AG04449 (cell line): ENCODE results near the gene SNX27.

Experiments
- CTCF ChIA-PET: fragments of 350-600 bp; formaldehyde crosslinking; extraction: SDS; loops from one replicate; lab custom pipeline; 2021; ENCODE audit warnings: antibody characterized with exemption; lab: Yijun Ruan, JAX
- POLR2A ChIA-PET: fragments of 400-600, 350-600 bp; formaldehyde crosslinking; extraction: SDS; loops from one replicate; lab custom pipeline; 2020; ENCODE audit warnings: antibody characterized with exemption, inconsistent platforms; lab: Yijun Ruan, JAX
- DNase-seq: peaks from one replicate; pipeline ENCODE4 v3.0.0-alpha.2; 2010; ENCODE audit warnings: low read depth, low spot score
- H3K4me3 ChIP-seq: 2 replicates; pipeline ENCODE4 v1.5.1; 2011; ENCODE audit warnings: low read depth, mild to moderate bottlenecking, control low read depth, low read length
- TF ChIP-seq, protein P1 (sequence below): IDR thresholded peaks from one replicate; pipeline ENCODE4 v1.5.1; 2011; ENCODE audit warnings: mild to moderate bottlenecking, moderate library complexity, low read length, control low read depth, inconsistent platforms; ENCODE audit not compliant: insufficient read depth; ENCODE audit errors: missing control alignments

Gene SNX27

DNA sequence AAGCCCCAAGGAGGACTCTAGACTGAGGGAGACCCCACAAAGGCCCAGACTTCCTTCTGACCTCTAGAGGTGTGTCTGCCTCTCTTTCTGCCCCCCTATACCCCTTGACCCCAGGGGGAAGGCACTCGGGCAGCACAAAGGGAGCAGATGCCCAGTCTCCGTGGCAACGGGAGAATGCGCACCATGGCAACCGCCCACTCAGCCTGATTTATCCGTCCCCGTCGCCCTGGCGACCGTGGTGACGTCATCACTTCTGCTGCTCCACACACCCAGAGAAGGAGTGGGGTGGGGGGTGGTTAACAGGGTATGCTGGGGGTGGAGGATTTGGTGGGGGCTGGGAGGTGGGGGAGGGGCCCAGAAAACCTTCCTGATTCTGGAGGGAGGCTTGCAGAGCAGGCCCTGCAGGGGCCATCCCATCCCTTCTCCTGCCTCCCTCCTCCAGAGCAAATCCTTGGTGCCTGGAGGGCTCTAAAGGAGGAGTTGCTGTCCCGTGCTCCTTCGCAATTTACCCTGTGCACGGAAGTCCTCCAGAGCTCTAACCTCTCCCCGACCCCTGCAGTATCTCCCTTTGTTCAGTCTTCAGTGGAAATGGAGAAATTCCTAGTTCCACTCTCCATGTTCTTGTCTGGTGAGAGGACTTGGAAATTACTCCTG is 98.5 kb downstream of the SNX27 start:
- DNase-seq, result no peak
- no peak overlapping the region for H3K4me3 ChIP-seq
- ChIA-PET POLR2A (no interaction called here), CTCF (no interaction called here)
- TF ChIP-seq, protein P1, sequence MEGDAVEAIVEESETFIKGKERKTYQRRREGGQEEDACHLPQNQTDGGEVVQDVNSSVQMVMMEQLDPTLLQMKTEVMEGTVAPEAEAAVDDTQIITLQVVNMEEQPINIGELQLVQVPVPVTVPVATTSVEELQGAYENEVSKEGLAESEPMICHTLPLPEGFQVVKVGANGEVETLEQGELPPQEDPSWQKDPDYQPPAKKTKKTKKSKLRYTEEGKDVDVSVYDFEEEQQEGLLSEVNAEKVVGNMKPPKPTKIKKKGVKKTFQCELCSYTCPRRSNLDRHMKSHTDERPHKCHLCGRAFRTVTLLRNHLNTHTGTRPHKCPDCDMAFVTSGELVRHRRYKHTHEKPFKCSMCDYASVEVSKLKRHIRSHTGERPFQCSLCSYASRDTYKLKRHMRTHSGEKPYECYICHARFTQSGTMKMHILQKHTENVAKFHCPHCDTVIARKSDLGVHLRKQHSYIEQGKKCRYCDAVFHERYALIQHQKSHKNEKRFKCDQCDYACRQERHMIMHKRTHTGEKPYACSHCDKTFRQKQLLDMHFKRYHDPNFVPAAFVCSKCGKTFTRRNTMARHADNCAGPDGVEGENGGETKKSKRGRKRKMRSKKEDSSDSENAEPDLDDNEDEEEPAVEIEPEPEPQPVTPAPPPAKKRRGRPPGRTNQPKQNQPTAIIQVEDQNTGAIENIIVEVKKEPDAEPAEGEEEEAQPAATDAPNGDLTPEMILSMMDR, result no peak

DNA sequence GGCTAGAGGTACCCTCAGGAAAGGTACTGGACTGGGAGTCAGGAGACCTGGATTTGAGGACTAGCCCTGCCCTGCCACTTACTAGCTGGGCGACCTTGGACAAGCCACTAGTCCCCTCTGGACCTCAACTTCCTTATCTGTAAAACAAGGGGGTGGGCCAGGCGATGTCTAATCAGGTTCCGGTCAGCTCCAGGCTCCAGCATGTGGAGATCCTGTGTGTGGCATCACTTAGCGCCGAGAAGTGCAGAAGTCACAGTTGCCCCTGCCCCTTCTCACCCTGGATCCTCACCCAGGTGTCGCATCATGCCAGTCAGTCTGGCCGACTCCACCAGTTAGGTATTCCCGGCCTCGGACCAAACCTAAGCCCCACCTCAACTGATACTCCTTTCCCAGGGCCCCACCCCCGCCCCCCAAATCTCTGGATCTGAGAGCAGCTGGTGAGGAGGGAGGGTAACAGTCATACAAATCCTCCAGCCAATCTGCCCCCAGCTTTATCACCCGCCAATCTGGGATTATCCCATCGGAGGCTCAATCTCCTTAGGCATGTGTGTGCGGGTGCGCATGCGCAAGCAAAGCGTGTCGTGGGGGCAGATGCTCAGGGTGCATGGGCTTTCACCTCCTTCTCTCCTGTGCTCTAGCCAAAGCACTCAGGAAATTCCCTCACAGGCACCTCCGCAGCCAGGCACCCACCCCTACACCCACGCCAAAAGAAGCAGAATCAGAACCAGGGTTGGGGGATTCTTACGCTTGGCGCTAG is 99.4 kb downstream of the SNX27 start:
- no peak for DNase-seq
- POLR2A ChIA-PET, result no interaction called here
- no peak overlapping the region for H3K4me3 ChIP-seq
- CTCF ChIA-PET, result interaction anchor here (1.2 kb wide), 1 partner anchor 18 kb away, joined by 4 read pairs; no protein-coding TSS in a partner anchor
- TF ChIP-seq, protein P1, result no peak

DNA sequence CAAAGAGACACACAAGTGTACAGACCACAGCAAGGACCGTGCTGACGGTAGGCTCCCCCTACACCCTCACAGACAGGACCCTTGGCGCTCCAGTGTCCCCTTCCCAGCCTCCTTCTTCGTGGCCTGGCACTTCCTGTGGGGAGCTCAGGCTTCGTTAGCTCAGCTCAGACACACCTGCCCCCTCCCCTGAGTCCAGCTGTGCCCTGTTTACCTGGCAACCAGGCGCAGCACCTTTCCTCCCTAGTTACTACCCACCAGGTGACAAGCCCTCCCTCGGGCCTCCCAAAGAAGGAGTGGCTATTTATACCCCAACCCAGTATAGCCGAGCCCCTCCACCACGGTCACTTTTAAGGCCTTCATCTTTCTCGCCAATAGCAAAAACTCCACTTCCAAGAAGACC is 100.1 kb downstream of the SNX27 start:
- TF ChIP-seq, protein P1, result no peak
- H3K4me3 ChIP-seq, result no peak overlapping the region
- ChIA-PET CTCF (interaction anchor here (0.9 to 1.2 kb wide), 2 partner anchors 16 to 19 kb away, joined by 3 to 4 read pairs; no protein-coding TSS in a partner anchor), POLR2A (no interaction called here)
- DNase-seq, result no peak

DNA sequence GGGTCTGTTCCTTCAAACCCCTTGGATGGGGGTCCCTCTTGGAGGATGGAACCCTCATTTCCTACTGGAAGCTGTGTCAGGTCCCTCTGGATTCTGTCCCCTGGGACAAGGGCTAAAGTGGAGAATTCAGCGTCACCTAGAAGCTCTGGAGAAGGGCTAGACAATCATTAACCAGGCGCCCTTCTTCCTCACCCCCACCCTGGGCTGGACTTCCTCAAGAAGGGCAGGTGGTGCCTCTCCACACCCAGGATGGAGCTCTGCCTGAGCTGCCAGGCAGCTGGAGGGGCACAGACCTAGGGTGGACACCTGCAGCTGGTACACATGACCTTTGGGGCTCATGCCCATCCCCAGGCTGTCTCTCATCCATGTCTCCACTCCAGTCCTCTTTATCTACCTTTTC is 101.2 kb downstream of the SNX27 start:
- ChIA-PET CTCF (interaction anchor here (0.8 to 1.6 kb wide), 3 partner anchors 9 to 22 kb away, joined by 3 to 5 read pairs (median 4); no protein-coding TSS in a partner anchor), POLR2A (no interaction called here)

DNA sequence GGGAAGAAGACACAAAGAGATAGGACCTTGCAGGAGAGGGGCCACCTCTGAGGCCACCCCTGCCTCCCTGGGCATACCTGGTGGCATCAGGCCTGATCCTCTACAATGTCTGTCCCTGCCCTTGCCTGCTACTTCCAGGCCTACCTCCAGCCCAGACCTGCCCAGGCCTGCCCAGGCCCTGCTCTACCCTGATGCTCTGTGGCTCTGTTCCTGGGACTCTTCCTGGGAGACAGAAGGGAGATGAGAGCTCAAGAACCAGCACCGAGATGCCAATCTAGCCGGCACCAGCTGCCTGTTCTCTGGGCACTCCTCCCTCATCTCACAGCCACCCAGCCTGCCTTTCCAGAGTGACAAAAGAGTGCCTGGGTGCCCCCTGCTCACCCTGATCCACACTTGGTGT is 102.0 kb downstream of the SNX27 start:
- no peak overlapping the region for H3K4me3 ChIP-seq
- ChIA-PET POLR2A (no interaction called here), CTCF (interaction anchor here (1.6 kb wide), 1 partner anchor 9 kb away, joined by 5 read pairs; no protein-coding TSS in a partner anchor)
- DNase-seq, result no peak
- TF ChIP-seq, protein P1, result no peak

More for the DNA sequence above, 101.2 kb downstream of the SNX27 start:
- DNase-seq, result no peak
- no peak overlapping the region for H3K4me3 ChIP-seq
- TF ChIP-seq, protein P1, result no peak
